ENCODE measurements around the gene SFXN1.

- TF ChIP-seq MXI1 (IDR thresholded peaks at IDR 0.05; ENCODE audit: borderline replicate concordance, low read depth, low read length) (no peak), POLR2A (IDR thresholded peaks at IDR 0.05; ENCODE audit: low read depth, low read length) (no peak), RCOR1 (IDR thresholded peaks at IDR 0.05; ENCODE audit: insufficient replicate concordance, low read length) (no peak)
Measured at GRCh38 chr5:175468892-175469291, 9.5 kb upstream of the SFXN1 start.
